Dedifferentiated amniotic fluid mesenchymal stem cell (primary cell): ENCODE data around the gene ADAMTS18.
"Not testable (repeated sequence)": the region's sequence is repeated elsewhere in the genome, so short reads cannot be mapped to it uniquely, and the experiment has no call there.

ENCODE experiments used
- DNase-seq: peaks from one replicate; pipeline ENCODE4 v3.0.0-alpha.2; 2016; ENCODE audit errors: extremely low spot score

ADAMTS18 gene

DNA sequence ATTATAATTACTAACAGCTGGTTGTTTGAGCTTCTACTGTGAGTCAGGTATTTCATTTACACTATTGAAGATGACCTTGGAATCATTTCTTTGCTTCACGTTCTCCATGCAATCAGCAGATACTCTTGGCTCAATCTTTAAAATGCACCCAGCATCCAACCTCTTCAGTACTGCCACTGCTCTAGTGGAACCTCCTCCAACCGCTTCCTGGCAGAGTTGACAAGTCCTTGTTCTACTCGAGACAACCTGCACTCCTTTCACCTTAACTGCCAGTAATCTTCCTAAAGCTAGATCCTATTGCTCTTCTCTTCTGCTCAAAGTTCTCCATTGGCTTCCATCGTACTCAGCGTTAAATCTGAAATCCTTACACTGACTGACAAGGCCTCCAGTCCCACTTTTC, 149.2 kb downstream of the ADAMTS18 start:
- DNase-seq: no peak

DNA sequence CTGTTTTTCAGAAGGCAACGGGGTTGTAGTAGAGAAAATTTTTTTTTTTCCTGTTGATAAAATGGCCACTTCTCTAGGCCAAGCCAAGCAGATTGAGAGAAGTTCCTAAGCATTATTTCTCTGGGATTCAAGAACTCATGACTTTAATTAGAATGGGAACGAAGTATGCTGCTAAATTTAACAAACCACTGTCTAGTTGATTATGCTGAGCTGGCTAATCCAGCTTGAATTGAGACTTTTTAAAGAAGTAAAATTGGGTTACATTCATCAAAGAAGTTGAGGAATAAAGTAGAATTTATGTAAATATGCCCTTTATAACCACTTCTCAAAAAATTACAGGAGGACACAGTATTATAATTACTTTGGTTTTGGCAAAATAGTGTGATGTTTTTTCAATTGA, 152.5 kb downstream of the ADAMTS18 start:
- DNase-seq: no peak

- DNase-seq: not testable (repeated sequence)
These were observed 155.5 kb downstream of the ADAMTS18 start for GRCh38 chr16:77279316-77279715.

DNA sequence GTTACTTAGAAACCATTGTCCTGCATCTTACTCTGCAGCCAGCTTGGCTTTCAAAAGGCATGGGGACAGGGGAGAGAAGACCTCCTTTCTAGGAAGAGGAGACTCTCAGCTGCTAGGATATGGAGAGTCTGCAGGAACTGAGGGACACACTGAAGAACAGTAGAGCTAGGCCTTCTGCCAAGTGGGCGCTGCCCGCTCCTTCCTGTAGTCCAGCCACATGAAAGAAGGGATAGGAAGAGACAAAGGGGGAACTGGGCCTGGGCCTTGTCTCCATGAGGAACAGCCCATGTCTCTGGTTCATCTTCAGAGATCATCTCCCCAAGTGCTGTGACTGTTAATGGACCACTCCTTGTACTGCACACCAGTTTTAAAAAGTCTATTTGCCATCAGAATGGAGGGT, 157.3 kb downstream of the ADAMTS18 start:
- DNase-seq: no peak

DNA sequence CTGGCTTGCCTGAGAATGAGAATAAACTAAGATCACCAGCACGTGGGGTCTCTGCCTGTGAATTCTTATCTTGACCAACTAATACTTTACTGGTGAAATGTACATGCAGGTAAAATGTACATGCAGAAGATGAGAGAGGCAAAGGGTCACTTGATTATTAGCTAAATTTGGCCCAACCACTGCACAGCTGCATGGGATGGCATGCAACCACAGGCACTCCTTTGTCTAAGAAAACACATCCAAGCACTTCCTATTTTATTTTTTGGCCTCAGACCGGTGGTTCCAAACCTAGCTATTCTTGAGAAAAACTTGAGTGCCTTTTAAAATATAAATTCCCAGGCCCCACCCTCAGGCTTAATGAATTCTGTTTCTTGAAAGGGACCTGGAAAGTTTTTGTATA, 157.7 kb downstream of the ADAMTS18 start:
- DNase-seq: no peak

- DNase-seq: no peak
These were observed 158.2 kb downstream of the ADAMTS18 start for GRCh38 chr16:77276661-77277060.

GRCh38 chr16:77275303-77275702, 159.5 kb downstream of the ADAMTS18 start:
- not testable (repeated sequence) for DNase-seq

DNA sequence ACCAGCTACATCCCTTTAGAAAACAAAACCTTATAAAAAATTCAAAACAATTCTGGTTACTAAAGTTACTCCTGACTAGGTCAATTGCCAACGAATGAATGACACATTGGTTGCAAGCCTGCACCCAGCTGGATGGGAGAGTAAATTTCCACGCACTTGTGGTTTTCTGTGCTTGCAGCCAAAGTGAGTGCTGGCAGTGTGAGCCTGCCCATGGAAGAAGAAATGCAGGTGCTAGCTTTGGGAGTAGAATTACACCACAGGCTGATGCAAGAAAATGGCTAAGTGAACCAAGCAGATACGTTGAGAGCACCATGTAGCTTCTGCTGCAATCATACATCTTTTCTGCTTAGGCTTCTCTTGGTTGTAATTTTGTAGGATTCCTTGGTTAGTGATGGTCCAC, 161.0 kb downstream of the ADAMTS18 start:
- no peak for DNase-seq

DNA sequence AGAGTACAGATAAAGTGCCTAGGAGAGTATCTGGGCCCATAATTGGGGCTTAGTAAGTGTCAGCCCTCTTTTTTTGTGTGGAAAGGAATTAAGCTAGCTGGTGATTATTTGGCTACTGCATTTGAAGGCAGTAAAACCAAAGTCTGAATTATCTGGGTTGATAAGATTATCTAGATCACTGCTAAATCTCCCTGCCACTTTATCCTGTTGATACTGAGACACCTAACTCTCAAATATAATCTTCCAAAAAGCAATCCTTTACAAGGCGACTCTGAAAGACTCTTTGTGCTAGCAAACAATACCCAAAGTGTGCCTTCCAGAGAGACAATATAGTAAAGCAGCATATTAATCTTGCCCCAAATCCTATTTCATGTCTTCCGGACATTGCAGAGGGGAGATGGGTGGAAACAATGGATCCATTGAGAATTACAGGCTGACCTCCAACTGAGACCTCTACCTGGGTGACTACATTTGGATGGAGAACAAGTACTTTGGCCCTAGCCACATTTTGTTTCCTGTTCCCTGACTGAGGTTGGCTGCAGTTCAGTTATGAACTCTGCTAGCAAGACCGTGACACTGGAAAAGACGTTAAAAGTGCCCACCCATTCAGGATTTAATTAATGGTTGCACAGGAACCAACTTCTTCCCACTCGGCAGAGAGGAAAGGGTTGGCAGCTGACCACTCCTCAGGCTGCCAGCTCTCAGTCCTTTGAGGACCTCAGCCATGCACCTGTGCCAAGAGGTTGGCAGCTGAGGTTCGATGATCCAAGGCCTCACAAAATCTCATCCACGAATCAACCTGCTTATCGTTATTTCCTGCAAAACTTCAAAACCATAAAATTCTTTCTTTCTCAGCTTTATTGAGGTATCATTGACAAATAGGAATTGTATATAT, 163.1 kb downstream of the ADAMTS18 start:
- no peak for DNase-seq

- DNase-seq: not testable (repeated sequence)
These were observed 168.6 kb downstream of the ADAMTS18 start for GRCh38 chr16:77266185-77266584.

DNA sequence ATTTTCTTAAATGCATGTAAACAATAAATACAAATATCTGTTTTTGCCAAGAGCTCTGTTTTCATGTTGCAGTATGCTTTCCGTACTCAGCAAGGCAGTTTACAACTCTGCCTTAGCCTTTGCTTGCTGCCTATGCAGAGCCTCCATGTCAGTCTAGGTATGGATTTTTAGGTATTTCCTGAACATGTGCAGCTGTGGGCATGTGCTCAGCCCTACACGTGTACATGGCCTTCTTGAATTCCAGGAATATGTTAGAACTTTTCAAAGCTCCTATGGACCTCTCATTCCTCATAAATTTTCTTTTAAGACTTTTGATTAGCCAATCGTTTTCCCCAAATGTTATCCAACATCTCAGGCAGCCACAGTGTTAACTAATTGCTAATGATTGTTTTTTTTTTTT, 171.9 kb downstream of the ADAMTS18 start:
- no peak for DNase-seq

GRCh38 chr16:77250400-77250799, 184.4 kb downstream of the ADAMTS18 start:
- no peak for DNase-seq

- no peak for DNase-seq
These were observed 188.7 kb downstream of the ADAMTS18 start for GRCh38 chr16:77246150-77246549.

DNA sequence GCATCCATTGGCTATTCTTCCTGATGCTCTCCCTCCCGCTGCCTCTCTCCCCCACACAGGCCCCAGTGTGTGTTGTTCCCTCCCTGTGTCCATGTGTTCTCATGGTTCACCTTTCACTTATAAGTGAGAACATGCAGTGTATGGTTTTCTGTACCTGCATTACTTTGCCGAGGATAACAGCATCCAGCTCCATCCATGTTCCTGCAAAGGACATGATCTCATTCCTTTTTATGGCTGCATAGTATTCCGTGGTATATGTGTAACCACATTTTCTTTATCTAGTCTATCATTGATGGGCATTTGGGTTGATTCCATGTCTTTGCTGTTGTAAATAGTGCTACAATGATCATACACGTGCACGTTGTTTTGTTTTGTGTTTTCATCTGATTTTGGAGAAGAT, 192.4 kb downstream of the ADAMTS18 start:
- DNase-seq: not testable (repeated sequence)

GRCh38 chr16:77238593-77238992, 196.2 kb downstream of the ADAMTS18 start:
- DNase-seq: no peak

DNA sequence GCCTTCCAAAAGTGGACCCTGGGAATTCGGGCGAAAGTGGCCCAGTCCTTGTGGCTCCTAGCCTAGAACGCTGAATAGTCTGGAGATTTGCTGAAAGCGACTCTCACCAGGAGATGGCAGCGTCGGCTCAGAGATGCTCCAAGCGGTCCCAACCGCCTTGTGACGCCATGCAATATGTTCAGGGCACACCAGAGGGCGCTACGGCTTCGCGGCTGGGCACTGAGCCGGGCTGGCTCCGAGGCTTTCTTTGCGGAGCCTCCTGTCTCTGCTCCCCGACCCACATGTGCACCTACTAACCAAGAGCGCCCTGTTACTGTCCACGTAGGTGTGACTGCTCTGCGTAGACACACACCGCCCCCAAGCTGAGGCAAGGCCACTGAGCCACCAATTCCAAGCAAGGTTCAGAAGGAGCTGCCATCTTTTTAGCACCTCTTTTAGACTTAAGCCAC, 198.7 kb downstream of the ADAMTS18 start:
- DNase-seq: peak; percentile 68

DNA sequence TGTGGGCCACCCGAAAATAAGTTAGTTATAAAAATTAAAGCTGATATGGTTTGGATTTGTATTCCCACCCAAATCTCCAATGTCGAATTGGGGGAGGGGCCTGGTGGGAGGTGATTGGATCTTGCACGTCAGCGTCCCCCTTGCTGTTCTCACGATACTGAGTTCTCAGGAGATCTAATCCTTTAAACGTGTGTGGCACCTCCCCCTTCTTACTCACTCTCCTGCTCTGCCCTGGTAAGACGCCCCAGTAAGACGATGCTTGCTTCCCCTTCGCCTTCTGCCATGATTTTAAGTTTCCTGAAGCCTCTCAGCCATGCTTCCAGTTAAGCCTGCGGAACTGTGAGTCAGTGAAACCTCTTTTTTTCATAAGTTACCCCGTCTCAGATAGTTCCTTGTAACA, 200.2 kb downstream of the ADAMTS18 start:
- no peak for DNase-seq

GRCh38 chr16:77233799-77234519, 200.9 kb downstream of the ADAMTS18 start:
- no peak for DNase-seq
